Measurements from ENCODE around the gene MSRB3.

The MSRB3 gene

DNA sequence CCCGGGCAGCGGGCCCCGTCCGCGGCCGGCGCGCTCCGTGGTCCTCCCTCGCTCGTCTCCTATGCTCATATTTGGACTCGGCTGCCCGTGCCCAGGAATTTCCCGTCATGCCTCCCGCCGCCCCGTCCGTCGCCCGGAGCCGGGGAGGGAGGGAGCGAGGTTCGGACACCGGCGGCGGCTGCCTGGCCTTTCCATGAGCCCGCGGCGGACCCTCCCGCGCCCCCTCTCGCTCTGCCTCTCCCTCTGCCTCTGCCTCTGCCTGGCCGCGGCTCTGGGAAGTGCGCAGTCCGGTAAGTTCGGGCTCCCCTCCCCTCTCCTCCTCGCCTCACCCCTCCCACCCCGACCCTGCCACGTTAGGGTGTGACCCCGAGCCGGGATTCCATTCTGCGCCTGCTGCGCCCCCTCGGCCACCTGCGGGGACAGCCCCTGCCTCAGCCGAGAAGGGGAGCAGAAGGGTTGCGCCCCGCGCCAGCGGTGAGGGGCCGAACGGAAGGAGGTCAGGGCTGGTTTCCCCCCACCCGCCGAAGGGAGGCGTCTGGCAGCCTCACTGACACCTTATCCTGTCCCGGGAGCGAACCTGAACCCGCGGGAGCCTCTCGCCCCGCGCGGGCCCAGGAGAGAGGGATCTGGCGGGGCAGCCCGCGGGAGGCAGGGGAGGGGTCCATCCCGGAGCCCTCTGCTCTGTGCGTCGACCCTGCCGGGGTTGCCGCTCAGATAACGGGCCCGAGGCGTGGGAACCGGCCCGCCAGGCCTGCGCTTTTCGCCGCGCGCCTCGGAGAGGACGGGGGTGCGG is at the start of gene MSRB3:
TSS of gene MSRB3 (plus strand) at position 108 of the 793 bp plus-strand sequence. CDS start 29,897 bp downstream, outside the sequence.
- DNase-seq (ENCODE audit: low read depth), result peak; percentile 83
- peak; percentile 6; the same call in 1 of the 2 replicates for TF ChIP-seq CTCF (conservative IDR thresholded peaks at IDR 0.05; ENCODE audit: low read length)
- peak within 1 kb of the TSS; percentile 93 for H3K4me3 ChIP-seq (ENCODE audit: low read length)

DNA sequence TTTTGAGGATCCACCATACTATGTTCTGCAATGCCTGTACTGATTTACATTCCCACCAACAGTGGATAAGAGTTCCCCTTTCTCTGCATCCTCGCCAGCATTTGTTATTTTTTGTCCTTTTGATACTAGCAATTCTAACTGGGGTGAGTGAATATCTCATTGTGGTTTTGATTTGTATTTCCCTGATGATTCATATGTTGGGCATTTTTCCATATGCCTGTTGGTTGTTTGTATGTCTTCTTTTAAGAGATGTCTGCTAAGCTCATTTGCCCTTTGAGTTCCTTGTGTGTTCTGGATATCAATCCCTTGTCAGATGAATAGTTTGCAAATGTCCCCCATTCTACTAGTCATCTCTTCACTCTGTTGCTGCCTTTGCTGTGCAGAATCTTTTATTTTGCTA is 49.0 kb upstream of the MSRB3 start:
- TF ChIP-seq CTCF (conservative IDR thresholded peaks at IDR 0.05; ENCODE audit: low read length), result no peak
- no peak overlapping the region for H3K4me3 ChIP-seq (ENCODE audit: low read length)
- DNase-seq (ENCODE audit: low read depth), result peak; percentile 38

- TF ChIP-seq CTCF (conservative IDR thresholded peaks at IDR 0.05; ENCODE audit: low read length), result peak; percentile 57
- no peak overlapping the region for H3K4me3 ChIP-seq (ENCODE audit: low read length)
- peak; percentile 23 for DNase-seq (ENCODE audit: low read depth)
Measured at GRCh38 chr12:65232476-65233077, 45.9 kb upstream of the MSRB3 start.

DNA sequence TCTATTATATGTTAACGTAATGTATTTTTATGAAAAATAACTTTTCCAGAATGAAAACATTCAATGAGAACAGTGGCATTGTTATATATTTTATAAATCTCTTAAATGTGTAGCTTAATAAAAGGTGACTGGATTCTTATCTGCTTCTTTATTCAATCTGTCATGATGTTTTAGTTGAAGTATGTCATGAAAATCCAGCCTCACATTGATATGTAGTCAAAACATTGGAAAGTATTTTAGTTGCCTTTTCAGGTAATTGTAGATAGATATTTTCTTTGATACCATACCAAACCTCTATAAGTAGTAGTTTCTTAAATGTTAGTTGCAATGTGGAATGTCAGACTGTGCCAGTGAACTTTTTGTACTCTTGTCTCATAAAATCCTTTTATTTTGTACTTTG is 41.3 kb upstream of the MSRB3 start:
- DNase-seq (ENCODE audit: low read depth), result no peak
- H3K4me3 ChIP-seq (ENCODE audit: low read length), result no peak overlapping the region
- TF ChIP-seq CTCF (conservative IDR thresholded peaks at IDR 0.05; ENCODE audit: low read length), result no peak

GRCh38 chr12:65238609-65239008 is 39.9 kb upstream of the MSRB3 start:
- no peak for DNase-seq (ENCODE audit: low read depth)
- H3K4me3 ChIP-seq (ENCODE audit: low read length), result no peak overlapping the region
- TF ChIP-seq CTCF (conservative IDR thresholded peaks at IDR 0.05; ENCODE audit: low read length), result no peak

DNA sequence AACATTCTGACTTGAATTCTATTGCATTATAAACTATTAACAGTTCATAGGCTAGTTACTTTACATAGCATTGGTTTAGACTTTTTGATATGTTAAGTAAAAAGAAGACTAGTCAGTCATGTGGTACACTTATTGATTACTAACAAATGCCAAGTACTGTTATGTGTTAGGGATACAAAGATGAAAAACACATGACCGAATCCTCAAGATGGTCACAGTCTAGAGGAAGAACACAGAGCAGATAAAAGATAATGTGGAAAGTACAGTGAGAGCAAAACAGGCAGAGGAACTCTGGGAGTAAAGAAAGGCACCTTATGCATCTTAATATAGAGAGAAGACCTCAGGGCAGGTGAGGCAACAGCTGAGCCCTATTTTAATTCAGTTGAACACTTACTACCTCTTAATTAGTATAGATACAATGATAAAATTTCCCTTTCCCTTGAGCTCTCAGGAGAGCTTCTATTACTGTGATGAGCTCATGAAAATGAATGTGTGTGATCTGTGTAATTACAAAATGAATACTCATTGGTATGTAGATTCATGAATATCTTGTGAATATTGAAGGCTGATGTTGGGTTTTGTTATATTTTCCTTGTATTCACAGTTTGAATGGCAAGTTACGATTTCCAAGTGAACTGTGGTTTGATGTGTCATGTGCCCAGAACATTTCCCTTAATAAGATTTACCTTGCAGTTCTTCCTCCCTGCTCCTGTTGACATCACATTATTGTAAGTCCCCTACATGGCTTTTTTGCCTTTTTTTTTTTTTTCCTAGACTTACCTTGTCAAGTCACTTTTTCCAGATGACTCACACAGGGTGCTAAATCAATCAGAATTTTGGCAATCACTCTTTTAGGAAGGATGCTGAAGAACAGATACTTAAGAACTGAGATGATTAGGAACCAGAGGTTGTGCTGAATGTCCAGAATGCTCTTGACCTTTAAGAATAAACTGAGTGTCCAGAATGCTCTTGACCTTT is 29.5 kb upstream of the MSRB3 start:
- H3K4me3 ChIP-seq (ENCODE audit: low read length), result no peak overlapping the region
- DNase-seq (ENCODE audit: low read depth), result no peak
- TF ChIP-seq CTCF (conservative IDR thresholded peaks at IDR 0.05; ENCODE audit: low read length), result no peak

All from AG10803 (cell line).